Mammary epithelial cell (primary cell): ENCODE results near the gene GALNT3.

Source experiments
- CTCF ChIP-seq, 2 donors: IDR thresholded peaks in 1 of 2; conservative IDR thresholded peaks in 1 of 2; 2 replicates each; pipeline ENCODE4 v1.5.1; 2011 to 2012; ENCODE audit warnings: inconsistent platforms in 2 of 2, low read length in 2 of 2, mild to moderate bottlenecking in 2 of 2, control low read depth in 1 of 2, low read depth in 1 of 2; ENCODE audit not compliant: insufficient read depth in 1 of 2; ENCODE audit errors: extremely low read depth in 1 of 2
- EZH2 ChIP-seq: IDR thresholded peaks from 2 replicates; pipeline ENCODE4 v1.6.1; 2012; ENCODE audit warnings: low read length, inconsistent platforms, borderline replicate concordance

GRCh38 chr2:165793779-165794535, at the start of gene GALNT3:
- TF ChIP-seq CTCF (conservative IDR thresholded peaks at IDR 0.05 in 1 of 2, IDR thresholded peaks at IDR 0.05 in 1 of 2; ENCODE audit: extremely low read depth in 1 of 2, insufficient read depth in 1 of 2, low read depth in 1 of 2, low read length in 2 of 2) (peak in 1 of 2 donors; percentile 7), EZH2 (no peak)
